ENCODE data around the gene BOLA3.

- no peak for TF ChIP-seq CTCF (IDR thresholded peaks at IDR 0.05)
- TF ChIP-seq POLR2A (IDR thresholded peaks at IDR 0.05), result no peak
Observed at GRCh38 chr2:74168739-74169138, 21.0 kb upstream of the BOLA3 start.
